Measurements from ENCODE around the gene SNX15.

DNA sequence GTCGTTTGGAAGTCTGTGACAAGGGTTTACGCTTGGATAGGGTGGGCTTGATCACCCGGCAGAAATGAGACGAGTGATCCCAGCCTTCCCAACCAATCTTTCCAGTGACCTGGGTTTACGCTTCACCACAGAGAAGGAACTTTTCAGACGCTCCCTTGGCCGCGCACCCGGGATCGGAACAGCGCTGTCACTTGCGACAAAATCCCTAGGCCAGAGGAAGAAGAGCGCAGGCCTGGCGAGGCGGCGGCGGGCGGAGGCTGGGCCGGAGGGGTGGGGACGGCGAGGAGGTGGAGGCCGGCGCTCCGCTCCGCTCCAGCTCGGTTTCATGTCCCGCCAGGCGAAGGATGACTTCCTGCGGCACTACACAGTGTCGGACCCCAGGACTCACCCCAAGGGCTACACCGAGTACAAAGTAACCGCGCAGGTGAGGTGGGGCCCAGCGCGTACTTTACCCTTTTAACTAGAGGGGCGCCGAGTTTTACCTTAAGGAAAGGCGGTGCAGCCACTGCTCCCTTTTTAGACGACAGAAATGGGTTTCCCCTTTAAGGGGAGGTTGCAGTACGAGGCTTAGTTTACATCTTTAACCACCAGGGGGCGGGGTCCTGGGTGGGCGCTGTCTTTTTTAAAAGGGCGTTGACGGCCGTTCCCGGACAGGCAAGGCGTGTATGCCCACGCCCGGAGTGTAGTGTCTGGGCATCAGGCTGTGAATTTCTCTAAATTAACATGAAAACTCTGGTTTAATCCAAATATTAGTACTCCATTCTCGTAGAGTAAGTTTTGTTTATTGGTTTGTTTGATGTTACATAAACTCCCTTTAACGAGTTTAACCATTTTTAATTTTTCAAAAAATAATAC is at the start of gene SNX15:
- TF ChIP-seq CTCF (conservative IDR thresholded peaks at IDR 0.05; ENCODE audit: low read length): peak; percentile 41
- TF ChIP-seq EZH2phosphoT487 (IDR thresholded peaks at IDR 0.05; ENCODE audit: borderline replicate concordance): no peak

Data from Loucy (cell line).